Activated CD8-positive, alpha-beta T cell treated with anti-CD3 and anti-CD28 coated beads, Interleukin-2, amount 10 ng/mL, durations not matched to agents 7 days and 5 days (primary cell): ENCODE results near the gene TRPV4. TPM values are rescaled to one million over a fixed set of nuclear protein-coding genes. Genes with fewer than 3 reads are reported as not detected.

ENCODE experiments used
- ATAC-seq: fragments of 150-1000 bp; cut with Tn5 transposase; one replicate; pipeline ENCODE4 v1.10.0; 2021; ENCODE audit warnings: moderate library complexity
- CTCF ChIA-PET: fragments of 350-600 bp; sonication (Branson Sonifier 250); formaldehyde crosslinking; loops from one replicate; lab custom pipeline; 2021; ENCODE audit warnings: antibody characterized with exemption; lab: Charles Lee
- POLR2A ChIA-PET: fragments of 350-600 bp; sonication (Branson Sonifier 250); formaldehyde crosslinking; loops from one replicate; lab custom pipeline; 2021; ENCODE audit warnings: antibody characterized with exemption; lab: Charles Lee
- DNase-seq: peaks from one replicate; pipeline ENCODE4 v3.0.0-alpha.2; 2020
- H3K27ac Mint-ChIP-seq: one replicate; pipeline ENCODE4 v1.8.0; 2021; ENCODE audit warnings: mild to moderate bottlenecking, mixed read lengths
- H3K27me3 Mint-ChIP-seq: one replicate; pipeline ENCODE4 v1.8.0; 2021; ENCODE audit warnings: low read depth, mixed read lengths
- H3K36me3 Mint-ChIP-seq: one replicate; pipeline ENCODE4 v1.8.0; 2021; ENCODE audit warnings: low read depth, mixed read lengths
- H3K4me1 Mint-ChIP-seq: one replicate; pipeline ENCODE4 v1.8.0; 2021; ENCODE audit warnings: low read depth, mixed read lengths
- H3K4me3 Mint-ChIP-seq: one replicate; pipeline ENCODE4 v1.8.0; 2021; ENCODE audit warnings: mild to moderate bottlenecking, mixed read lengths
- H3K9me3 Mint-ChIP-seq: one replicate; pipeline ENCODE4 v1.8.0; 2022; ENCODE audit warnings: mixed read lengths; ENCODE audit not compliant: insufficient read depth
- total RNA-seq, 2 experiments: library from RNA; stranded (reverse); gene quantifications; one replicate each; pipeline ENCODE4 v1.2.3, GENCODE V29; 2021

Gene TRPV4
- total RNA-seq, 2 experiments from 2014 or later = not detected

DNA sequence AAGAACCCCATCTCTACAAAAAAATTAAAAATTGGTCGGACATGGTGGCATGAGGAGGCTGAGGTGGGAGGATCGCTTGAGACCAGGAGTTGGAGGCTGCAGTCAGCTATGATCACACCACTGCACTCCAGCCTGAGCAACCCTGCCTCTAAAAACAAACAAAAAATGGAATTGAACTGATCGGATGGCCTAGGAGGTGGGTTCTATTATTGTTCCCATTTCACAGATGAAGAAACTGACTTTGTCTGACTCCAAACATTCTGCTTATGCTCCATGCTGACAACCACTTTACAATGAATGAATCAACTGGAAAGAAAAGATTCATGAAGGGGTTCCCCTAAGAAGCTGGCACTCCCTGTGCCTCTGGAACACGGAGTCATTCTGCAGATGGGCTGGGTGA is 47.3 kb downstream of the TRPV4 start:
- Mint-ChIP-seq H3K4me1 (no peaks in the 10 kb centered on the region), H3K36me3 (no peaks in the 10 kb centered on the region), H3K27ac (no peak overlapping the region), H3K9me3 (no peaks in the 10 kb centered on the region), H3K4me3 (no peak overlapping the region), H3K27me3 (peaks cover 4% of the 10 kb centered on the region)
- no peak for ATAC-seq
- DNase-seq = no peak
- ChIA-PET POLR2A (no interaction called here), CTCF (no interaction called here)

DNA sequence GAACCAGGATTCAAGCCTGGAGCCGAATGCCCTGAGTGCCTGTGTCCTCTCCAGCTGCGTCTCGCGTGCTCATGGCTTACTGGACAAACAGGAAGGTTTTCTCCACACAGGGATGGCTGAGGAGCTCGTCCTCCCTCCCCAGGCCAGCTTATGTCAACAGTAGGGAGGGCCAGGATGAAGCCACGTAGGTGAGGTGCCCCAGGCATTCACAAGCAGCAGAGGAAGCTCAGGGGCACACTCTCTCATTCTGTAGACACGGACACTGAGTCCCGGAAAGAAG is 49.3 kb downstream of the TRPV4 start:
- ATAC-seq = no peak
- POLR2A ChIA-PET = no interaction called here
- no peak overlapping the region for H3K27ac Mint-ChIP-seq
- no peak overlapping the region for H3K4me3 Mint-ChIP-seq
- CTCF ChIA-PET = interaction anchor here (1.4 kb wide), 1 partner anchor 9 kb away, joined by 3 read pairs; no protein-coding TSS in a partner anchor
- no peaks in the 10 kb centered on the region for H3K36me3 Mint-ChIP-seq
- H3K4me1 Mint-ChIP-seq = no peaks in the 10 kb centered on the region
- H3K9me3 Mint-ChIP-seq = peaks cover 4% of the 10 kb centered on the region
- H3K27me3 Mint-ChIP-seq = no peaks in the 10 kb centered on the region
- DNase-seq = no peak

DNA sequence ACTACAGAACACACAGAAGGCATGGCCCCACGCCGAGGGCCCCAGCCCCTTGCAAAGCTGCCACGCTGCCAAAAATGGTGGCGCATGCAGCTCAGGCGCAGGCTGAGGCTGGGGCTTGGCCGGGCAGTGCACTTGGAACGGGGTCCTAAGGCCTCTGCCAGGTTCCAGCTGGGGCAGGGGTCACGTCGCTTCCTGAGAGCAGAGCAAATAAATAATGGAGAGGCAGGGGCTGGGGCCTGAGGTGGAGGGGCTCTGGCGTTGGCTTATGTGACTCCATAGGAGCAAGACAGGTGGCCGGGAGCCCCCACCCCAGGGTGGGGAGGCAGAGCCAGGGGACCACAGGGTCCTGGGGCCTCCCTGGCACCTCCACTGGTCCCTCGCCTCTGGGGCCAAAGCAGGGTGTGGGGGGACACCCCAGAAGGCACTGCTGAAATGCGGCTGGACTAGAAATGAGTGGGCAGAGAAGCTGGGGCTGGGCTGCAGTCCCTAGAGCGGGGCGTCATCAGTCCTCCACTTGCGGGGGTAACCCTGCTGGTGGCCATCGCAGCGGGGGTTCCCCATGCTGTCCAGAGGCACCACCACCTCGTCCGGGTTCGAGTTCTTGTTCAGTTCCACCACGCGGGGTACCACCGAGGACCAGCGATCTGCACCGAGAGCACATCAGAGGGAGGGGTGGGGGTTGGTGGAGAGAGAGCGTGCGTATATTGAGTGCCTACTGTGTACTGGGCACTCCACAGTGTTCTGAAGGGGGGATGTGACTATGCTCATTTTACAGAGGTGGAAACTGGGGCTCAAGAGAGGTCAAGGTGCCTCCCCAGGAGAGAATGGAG is 49.8 kb downstream of the TRPV4 start:
- DNase-seq = no peak
- no peaks in the 10 kb centered on the region for H3K36me3 Mint-ChIP-seq
- peaks cover 4% of the 10 kb centered on the region for H3K9me3 Mint-ChIP-seq
- no peaks in the 10 kb centered on the region for H3K27me3 Mint-ChIP-seq
- no peak overlapping the region for H3K4me3 Mint-ChIP-seq
- no peaks in the 10 kb centered on the region for H3K4me1 Mint-ChIP-seq
- ChIA-PET CTCF (interaction anchor here (1.4 kb wide), 1 partner anchor 9 kb away, joined by 3 read pairs; no protein-coding TSS in a partner anchor), POLR2A (no interaction called here)
- ATAC-seq = no peak
- H3K27ac Mint-ChIP-seq = no peak overlapping the region

DNA sequence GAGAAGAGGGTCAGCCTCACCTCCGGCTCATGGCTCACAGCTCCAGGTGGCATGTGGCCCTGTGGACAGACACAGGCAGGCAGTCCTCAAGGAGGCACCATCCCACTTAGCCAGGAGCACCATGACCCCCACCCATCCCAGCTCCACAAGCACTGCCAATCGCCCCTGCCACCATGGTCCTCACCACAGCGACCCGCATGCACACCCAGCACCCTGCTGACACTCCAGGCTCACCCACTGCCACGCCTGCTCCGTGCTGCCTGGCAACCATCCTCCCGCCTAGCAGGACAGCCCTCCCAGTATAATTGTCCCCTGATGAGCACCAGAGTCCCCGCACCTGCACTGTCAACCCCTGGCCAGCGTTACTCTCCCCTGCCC is 50.9 kb downstream of the TRPV4 start:
- H3K4me3 Mint-ChIP-seq = no peak overlapping the region
- H3K27ac Mint-ChIP-seq = no peak overlapping the region
- no peaks in the 10 kb centered on the region for H3K27me3 Mint-ChIP-seq
- ATAC-seq = no peak
- H3K4me1 Mint-ChIP-seq = peaks cover 4% of the 10 kb centered on the region
- no peaks in the 10 kb centered on the region for H3K36me3 Mint-ChIP-seq
- POLR2A ChIA-PET = no interaction called here
- CTCF ChIA-PET = interaction anchor here (0.8 kb wide), 1 partner anchor 22 kb away, joined by 4 read pairs; no protein-coding TSS in a partner anchor
- peaks cover 4% of the 10 kb centered on the region for H3K9me3 Mint-ChIP-seq
- DNase-seq = no peak

DNA sequence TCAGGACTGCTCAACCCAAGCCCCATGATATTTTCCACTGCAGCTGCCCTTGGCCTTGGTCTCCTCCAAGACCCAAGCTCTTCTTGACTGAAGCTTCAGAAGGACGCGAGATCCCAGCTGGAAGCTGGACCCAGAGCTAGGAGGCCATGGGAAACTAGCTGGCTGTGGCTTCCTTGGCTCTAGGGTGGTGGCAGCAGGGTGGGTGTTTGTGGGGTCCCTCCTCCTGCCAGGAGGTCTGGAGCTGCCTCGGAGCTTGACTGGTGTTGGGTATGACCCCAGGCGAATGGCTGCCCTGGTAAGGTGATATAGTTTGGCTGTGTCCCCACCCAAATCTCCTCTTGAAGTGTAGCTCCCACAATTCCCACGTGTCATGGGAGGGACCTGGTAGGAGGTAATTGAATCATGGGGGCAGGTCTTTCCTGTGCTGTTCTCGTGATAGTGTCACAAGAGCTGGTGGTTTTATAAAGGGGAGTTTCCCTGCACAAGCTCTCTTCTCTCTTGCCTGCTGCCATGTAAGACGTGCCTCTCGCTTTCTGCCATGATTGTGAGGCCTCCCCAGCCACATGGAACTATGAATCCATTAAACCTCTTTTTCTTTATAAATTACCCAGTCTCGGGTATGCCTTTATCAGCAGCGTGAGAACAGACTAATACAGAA is 51.4 kb downstream of the TRPV4 start:
- Mint-ChIP-seq H3K4me3 (no peak overlapping the region), H3K9me3 (peaks cover 4% of the 10 kb centered on the region), H3K4me1 (peaks cover 6% of the 10 kb centered on the region), H3K27me3 (no peaks in the 10 kb centered on the region), H3K36me3 (no peaks in the 10 kb centered on the region), H3K27ac (no peak overlapping the region)
- CTCF ChIA-PET = interaction anchor here (0.8 to 1.2 kb wide), 2 partner anchors 23 to 395 kb away, joined by 3 to 4 read pairs; no protein-coding TSS in a partner anchor
- ATAC-seq (no peak), DNase-seq (no peak)
- POLR2A ChIA-PET = no interaction called here

DNA sequence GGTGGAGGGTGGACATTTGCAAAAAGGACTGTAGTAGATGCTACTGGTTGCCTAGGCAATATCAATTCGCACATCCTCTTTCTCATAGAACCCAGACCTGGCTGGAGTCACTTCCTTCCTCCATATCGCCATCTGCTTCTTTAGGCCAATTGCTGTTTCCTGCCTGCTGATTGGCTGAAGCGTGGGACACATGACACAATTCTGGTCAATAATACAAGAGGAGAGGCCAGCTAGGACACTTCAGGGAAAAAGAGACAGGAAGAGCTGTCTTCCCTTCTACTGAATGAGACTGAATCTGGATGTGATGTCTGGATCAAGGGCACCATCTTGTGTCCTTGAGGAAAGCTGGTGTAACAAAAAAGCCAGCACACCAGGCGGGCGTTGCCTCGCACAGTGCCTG is 53.8 kb downstream of the TRPV4 start:
- Mint-ChIP-seq H3K36me3 (no peaks in the 10 kb centered on the region), H3K27ac (no peak overlapping the region), H3K27me3 (no peaks in the 10 kb centered on the region), H3K9me3 (peaks cover 4% of the 10 kb centered on the region), H3K4me1 (peaks cover 8% of the 10 kb centered on the region), H3K4me3 (no peak overlapping the region)
- DNase-seq = no peak
- CTCF ChIA-PET = interaction anchor here (1.4 kb wide), 1 partner anchor 26 kb away, joined by 3 read pairs; no protein-coding TSS in a partner anchor
- ATAC-seq = no peak
- POLR2A ChIA-PET = no interaction called here

DNA sequence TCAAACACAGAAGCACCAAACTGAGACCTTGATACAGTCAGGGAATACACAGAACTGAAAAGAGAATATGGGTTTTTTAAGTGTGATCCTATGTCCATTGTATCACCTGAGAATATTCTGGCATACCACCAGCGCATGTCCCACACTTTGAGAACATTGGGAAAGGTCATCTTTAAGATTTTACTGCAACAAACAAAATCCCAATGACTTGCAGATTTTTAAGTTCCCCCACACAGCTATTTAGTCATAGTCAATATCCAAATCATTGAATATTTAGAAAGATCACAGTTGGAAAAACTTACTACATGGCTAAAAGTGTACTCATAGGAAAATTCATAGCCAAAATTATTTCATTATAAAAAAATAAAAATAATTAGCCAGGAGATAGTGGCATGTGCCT is 54.5 kb downstream of the TRPV4 start:
- Mint-ChIP-seq H3K4me1 (peaks cover 11% of the 10 kb centered on the region), H3K9me3 (peaks cover 4% of the 10 kb centered on the region), H3K27ac (no peak overlapping the region), H3K27me3 (no peaks in the 10 kb centered on the region), H3K4me3 (no peak overlapping the region), H3K36me3 (no peaks in the 10 kb centered on the region)
- POLR2A ChIA-PET = no interaction called here
- CTCF ChIA-PET = interaction anchor here (1.4 to 2.7 kb wide), 2 partner anchors 27 to 346 kb away, joined by 3 to 8 read pairs; no protein-coding TSS in a partner anchor
- ATAC-seq = no peak
- no peak for DNase-seq

DNA sequence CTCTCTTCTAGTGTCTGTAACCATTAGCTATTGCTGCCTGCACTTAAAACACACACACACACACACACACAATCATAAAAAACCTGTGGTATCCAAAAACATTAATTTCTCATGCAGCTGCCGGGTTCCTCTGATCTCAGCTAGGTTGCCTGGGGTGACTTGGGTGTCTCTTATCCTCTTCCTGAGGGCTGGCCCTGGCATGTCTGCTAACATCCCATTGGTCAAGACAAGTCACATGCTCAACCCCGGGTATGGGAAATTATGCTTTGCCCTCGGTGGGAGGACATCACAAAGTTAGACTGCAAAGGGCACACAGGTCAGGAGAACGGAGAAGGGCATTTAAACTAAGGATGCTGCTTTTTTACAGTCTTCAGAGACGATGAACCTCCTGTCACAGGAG is 55.7 kb downstream of the TRPV4 start:
- Mint-ChIP-seq H3K4me3 (peak overlapping the region; percentile 60), H3K36me3 (no peaks in the 10 kb centered on the region), H3K27ac (peak overlapping the region; percentile 48), H3K4me1 (peaks cover 16% of the 10 kb centered on the region), H3K9me3 (peaks cover 4% of the 10 kb centered on the region), H3K27me3 (no peaks in the 10 kb centered on the region)
- ChIA-PET CTCF (interaction anchor here (1.0 to 3.8 kb wide), 5 partner anchors 68 to 350 kb away, joined by 4 to 18 read pairs (median 8); no protein-coding TSS in a partner anchor), POLR2A (no interaction called here)
- ATAC-seq (peak; percentile 75), DNase-seq (peak; percentile 72)

DNA sequence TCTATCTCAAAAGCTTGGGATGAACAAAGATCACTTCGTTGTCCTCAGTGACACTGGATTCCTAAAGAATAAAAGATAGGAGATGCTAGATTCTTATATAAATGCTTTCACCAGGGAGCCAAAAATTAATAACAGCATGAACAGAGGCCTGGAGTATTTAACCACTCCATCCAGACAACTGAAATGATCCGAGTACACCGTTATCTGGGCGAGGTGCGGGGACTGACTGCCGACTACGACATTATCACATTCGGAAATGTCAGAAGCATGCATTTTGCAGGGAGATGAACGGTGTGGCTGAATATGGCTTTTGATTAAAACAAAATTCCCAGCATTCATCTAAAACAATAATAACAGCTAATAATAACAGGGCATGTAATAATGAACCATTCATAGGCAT is 56.6 kb downstream of the TRPV4 start:
- peaks cover 4% of the 10 kb centered on the region for H3K9me3 Mint-ChIP-seq
- CTCF ChIA-PET = interaction anchor here (0.9 to 3.9 kb wide), 7 partner anchors 69 to 349 kb away, joined by 3 to 32 read pairs (median 8); partner anchors contain the start of genes MMAB and MVK
- DNase-seq = no peak
- ATAC-seq = no peak
- H3K27ac Mint-ChIP-seq = no peak overlapping the region
- no peaks in the 10 kb centered on the region for H3K27me3 Mint-ChIP-seq
- H3K4me3 Mint-ChIP-seq = no peak overlapping the region
- POLR2A ChIA-PET = no interaction called here
- H3K36me3 Mint-ChIP-seq = no peaks in the 10 kb centered on the region
- peaks cover 16% of the 10 kb centered on the region for H3K4me1 Mint-ChIP-seq

DNA sequence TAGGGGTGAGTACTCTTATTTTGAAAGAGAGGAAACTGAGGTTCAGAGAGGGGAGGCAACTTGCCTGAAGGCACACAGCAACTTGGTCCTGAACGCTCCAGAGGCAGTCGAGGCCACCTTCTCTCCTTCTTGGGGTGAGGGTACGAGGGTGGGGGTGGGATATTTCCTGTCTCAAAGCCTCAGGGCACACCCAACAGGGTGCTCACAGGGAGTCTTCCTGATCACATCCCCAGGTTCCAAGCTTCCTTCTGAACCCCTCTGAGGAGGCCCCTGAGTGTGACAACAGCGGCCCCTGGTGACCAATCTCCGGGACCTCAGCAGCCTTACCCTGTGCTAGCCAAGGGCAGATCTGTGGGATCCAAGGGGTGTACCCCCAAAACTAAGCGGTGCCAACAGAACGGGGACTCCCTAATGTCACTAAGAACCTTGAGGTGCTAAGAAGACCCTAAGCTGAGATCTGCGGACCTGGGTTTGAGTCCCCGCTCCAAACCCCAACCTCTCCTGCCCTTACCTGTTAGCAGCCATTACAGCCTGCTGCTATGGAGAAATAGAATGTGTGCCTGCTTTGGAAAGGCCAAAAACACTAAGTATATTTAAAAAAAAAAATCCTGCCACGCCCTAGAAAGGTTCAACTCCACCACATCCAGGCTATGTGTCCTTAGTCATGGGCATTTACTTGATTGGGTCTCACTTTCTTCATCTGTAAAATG is 57.9 kb downstream of the TRPV4 start:
- ATAC-seq (peak; percentile 84), DNase-seq (peak; percentile 81)
- H3K4me1 Mint-ChIP-seq = peaks cover 16% of the 10 kb centered on the region
- no peak overlapping the region for H3K27ac Mint-ChIP-seq
- no peak overlapping the region for H3K4me3 Mint-ChIP-seq
- no peaks in the 10 kb centered on the region for H3K27me3 Mint-ChIP-seq
- H3K9me3 Mint-ChIP-seq = peaks cover 4% of the 10 kb centered on the region
- POLR2A ChIA-PET = no interaction called here
- H3K36me3 Mint-ChIP-seq = no peaks in the 10 kb centered on the region
- CTCF ChIA-PET = interaction anchor here (0.5 to 3.9 kb wide), 20 partner anchors 8 to 348 kb away, joined by 3 to 32 read pairs (median 3); partner anchors contain the start of gene MVK

DNA sequence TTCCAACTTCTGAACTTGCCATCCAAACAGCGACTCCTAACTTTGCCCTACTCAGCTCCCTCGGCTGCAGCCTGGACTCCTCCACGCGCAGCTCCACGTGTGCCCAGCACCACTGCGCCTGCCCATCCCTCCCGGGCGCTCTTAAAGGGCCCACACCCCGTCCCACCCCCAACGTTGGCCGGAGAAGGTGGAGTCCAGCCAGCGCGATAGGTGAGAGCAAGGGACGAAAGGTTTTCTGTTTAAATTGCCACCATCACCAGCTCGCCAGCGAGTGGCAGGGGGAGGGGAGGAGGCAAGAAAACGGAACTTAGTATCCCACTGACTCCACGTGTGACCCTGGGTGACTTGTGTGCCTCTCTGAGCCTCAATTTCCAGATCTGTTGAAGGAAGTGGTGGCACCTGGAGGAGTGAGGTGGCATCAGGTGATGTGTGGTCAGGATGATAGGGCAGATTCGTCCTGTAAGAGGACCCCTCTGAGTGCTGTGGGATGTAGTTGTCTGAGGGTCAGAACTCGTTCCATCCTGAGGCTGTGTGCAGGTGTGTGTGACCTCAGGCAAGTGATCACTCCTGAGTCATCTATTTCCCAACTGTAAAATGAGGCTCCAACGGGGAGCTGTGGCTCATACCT is 59.7 kb downstream of the TRPV4 start:
- Mint-ChIP-seq H3K27ac (no peak overlapping the region), H3K36me3 (no peaks in the 10 kb centered on the region), H3K9me3 (no peaks in the 10 kb centered on the region), H3K4me3 (no peak overlapping the region), H3K27me3 (no peaks in the 10 kb centered on the region), H3K4me1 (peaks cover 16% of the 10 kb centered on the region)
- POLR2A ChIA-PET = interaction anchor here (1.5 kb wide), 1 partner anchor 175 kb away, joined by 3 read pairs; no protein-coding TSS in a partner anchor
- ATAC-seq (no peak), DNase-seq (no peak)
- CTCF ChIA-PET = interaction anchor here (1.0 to 3.9 kb wide), 9 partner anchors 12 to 346 kb away, joined by 3 to 32 read pairs (median 5); no protein-coding TSS in a partner anchor
